ENCODE data around the gene DCDC2B. TPM values are rescaled to one million over a fixed set of nuclear protein-coding genes. Genes with fewer than 3 reads are reported as not detected.

Gene DCDC2B
- total and polyA plus RNA-seq, 8 donors: 1.6 to 3.8 (median 2.6) TPM; not detected in 1

GRCh38 chr1:32195531-32195930 is 13.4 kb upstream of the DCDC2B start:
- H3K4me3 ChIP-seq: no peak overlapping the region
- peaks cover 4 to 84% of the 10 kb centered on the region in 2 donors for H3K36me3 ChIP-seq
- peaks cover 4 to 12% of the 10 kb centered on the region in 2 donors for H3K4me1 ChIP-seq
- H3K9me3 ChIP-seq: no peaks in the 10 kb centered on the region
- DNase-seq: no peak
- TF ChIP-seq CTCF (IDR thresholded peaks at IDR 0.05): no peak
- H3K27me3 ChIP-seq: no peaks in the 10 kb centered on the region
- intact Hi-C loops (cut with DNase I): no loop called here
- no peak for ATAC-seq
- H3K27ac ChIP-seq: no peak overlapping the region

DNA sequence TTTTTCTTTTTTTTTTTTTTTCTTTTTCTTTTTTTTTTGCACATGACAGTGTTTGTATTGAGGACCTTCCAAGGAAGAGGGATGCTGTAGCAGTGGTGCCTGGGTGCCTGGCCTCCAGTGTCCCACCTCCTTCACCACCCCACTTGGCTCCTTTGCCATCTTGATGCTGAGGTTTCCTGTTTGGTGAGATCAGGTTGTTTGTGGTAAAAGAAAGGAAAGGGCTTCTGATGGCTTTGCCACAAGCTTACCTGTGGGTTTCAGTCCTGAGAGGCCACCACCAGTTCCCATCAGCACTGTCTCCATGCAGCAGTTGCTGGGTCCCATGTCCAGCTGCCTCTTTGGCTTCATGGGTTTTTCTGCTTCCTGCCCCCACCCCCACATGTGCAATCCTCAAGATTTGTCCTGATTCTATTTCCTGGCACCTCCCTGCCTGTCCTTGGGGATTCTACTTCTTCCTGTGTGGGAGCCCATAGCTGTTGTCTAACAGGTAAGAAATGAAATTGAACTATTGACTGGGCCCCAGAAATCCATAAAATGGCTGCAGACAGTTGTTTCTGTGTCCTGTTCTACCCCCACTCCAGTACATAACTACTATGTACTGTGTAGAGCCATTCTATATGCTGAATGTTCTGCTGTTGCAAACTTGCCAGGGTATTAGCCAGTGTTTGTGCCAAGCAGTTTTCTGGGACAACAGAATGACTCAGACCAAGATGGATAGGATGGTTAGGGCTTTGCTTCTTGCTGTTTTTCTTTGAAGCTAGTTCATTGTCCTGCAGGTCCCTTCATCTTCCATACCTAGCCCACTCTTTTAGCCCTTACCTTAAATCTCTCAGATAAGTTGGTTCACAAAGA is 12.7 kb upstream of the DCDC2B start:
- Histone ChIP-seq H3K9me3 (no peaks in the 10 kb centered on the region), H3K36me3 (peaks cover 4 to 77% of the 10 kb centered on the region in 2 donors)
- no peak for ATAC-seq

GRCh38 chr1:32197074-32197473 is 11.8 kb upstream of the DCDC2B start:
- H3K4me1 ChIP-seq: peaks cover 14 to 25% of the 10 kb centered on the region in 2 donors
- TF ChIP-seq CTCF (IDR thresholded peaks at IDR 0.05): no peak
- no peaks in the 10 kb centered on the region for H3K27me3 ChIP-seq
- DNase-seq (peak in 1 of 4 donors; percentile 46), ATAC-seq (peak; percentile 70)
- H3K9me3 ChIP-seq: no peaks in the 10 kb centered on the region
- intact Hi-C loops (cut with DNase I): no loop called here
- H3K36me3 ChIP-seq: peaks cover 4 to 68% of the 10 kb centered on the region in 2 donors
- no peak overlapping the region for H3K27ac ChIP-seq
- H3K4me3 ChIP-seq: no peak overlapping the region

More for the DNA sequence above, 12.7 kb upstream of the DCDC2B start:
- intact Hi-C loops (cut with DNase I): no loop called here
- no peak for DNase-seq
- H3K4me3 ChIP-seq: no peak overlapping the region
- peaks cover 7 to 16% of the 10 kb centered on the region in 2 donors for H3K4me1 ChIP-seq
- H3K27me3 ChIP-seq: no peaks in the 10 kb centered on the region
- TF ChIP-seq CTCF (IDR thresholded peaks at IDR 0.05): no peak
- no peak overlapping the region for H3K27ac ChIP-seq

DNA sequence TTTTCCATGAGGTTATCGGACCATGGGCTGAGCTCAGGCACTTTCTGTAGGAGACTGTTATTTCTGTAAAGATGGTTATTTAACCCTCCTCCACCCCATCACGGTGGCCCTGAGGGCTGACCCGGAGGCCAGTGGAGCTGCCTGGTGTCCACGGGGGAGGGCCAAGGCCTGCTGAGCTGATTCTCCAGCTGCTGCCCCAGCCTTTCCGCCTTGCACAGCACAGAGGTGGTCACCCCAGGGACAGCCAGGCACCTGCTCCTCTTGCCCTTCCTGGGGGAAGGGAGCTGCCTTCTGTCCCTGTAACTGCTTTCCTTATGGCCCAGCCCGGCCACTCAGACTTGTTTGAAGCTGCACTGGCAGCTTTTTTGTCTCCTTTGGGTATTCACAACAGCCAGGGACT is 11.1 kb upstream of the DCDC2B start:
- Histone ChIP-seq H3K27me3 (no peaks in the 10 kb centered on the region), H3K4me1 (peaks cover 14 to 26% of the 10 kb centered on the region in 2 donors), H3K36me3 (peaks cover 4 to 61% of the 10 kb centered on the region in 2 donors), H3K27ac (no peak overlapping the region), H3K4me3 (no peak overlapping the region), H3K9me3 (no peaks in the 10 kb centered on the region)
- no peak for TF ChIP-seq CTCF (IDR thresholded peaks at IDR 0.05)
- DNase-seq (no peak), ATAC-seq (no peak)
- intact Hi-C loops (cut with DNase I): no loop called here

DNA sequence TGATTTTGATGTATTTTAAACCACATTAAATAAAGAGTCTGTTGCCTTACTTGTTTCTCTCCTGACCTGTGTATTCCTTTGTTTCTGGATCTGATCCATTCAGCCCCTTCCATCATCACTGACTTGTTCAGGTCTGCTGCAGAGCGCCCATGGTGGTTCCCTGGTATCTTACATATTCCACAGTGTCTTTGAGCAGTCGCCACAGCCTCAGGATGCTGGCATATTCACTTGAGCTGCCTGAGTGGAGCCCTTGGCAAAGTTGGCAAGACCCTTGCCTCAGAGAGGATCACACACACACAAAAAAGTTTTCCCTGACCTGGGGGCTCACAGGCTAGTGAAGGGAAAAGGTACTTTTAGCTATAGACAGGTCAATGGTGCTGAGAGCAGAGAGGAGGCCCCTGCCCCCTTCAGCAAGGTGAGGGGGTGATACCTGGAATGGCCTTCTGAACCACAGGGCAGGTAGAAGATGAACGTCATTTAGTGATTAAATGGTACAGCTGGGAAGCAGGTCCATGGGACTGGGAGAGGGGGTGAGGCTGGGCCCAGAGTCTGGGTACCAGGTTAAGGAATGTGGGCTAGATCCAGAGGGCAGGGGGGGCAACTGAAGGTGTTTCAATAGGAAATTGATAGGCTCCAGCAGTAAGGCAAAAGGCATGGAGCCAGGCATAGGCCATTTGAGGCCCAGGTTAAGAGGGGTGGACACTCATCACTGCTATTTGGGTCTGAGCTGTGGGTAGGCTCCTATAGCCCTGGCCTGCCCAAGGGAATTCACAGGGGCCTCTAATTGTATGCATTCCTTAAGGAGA is 10.4 kb upstream of the DCDC2B start:
- Histone ChIP-seq H3K4me3 (no peak overlapping the region), H3K27ac (no peak overlapping the region), H3K27me3 (no peaks in the 10 kb centered on the region), H3K4me1 (peaks cover 14 to 26% of the 10 kb centered on the region in 2 donors), H3K9me3 (no peaks in the 10 kb centered on the region), H3K36me3 (peaks cover 4 to 55% of the 10 kb centered on the region in 2 donors)
- peak in 1 of 4 donors; percentile 2 for DNase-seq
- intact Hi-C loops (cut with DNase I): no loop called here
- TF ChIP-seq CTCF (IDR thresholded peaks at IDR 0.05): no peak
- no peak for ATAC-seq

Data from left lung (tissue), 10 donors.